Progenitor cell of endocrine pancreas (in vitro differentiated cells): Measurements from ENCODE around the gene SEMA6B. TPM values are rescaled to one million over a fixed set of nuclear protein-coding genes. Genes with fewer than 3 reads are reported as not detected.
A peak's percentile ranks its signal among the peaks of the same experiment; 100 is the strongest.

Experiments used
- DNase-seq: peaks from one replicate; pipeline ENCODE4 v3.0.0; 2021; ENCODE audit warnings: low spot score; ENCODE audit not compliant: unreplicated experiment
- H3K27ac Mint-ChIP-seq: 2 replicates; pipeline ENCODE4 v1.8.0; 2021; ENCODE audit warnings: mild to moderate bottlenecking, moderate library complexity, mixed read lengths
- H3K27me3 Mint-ChIP-seq: 2 replicates; pipeline ENCODE4 v1.8.0; 2021; ENCODE audit warnings: mixed read lengths
- H3K36me3 Mint-ChIP-seq: 2 replicates; pipeline ENCODE4 v1.8.0; 2022; ENCODE audit warnings: mixed read lengths; ENCODE audit not compliant: insufficient read depth
- H3K4me1 Mint-ChIP-seq: 2 replicates; pipeline ENCODE4 v1.8.0; 2021; ENCODE audit warnings: low read depth, mixed read lengths
- H3K4me3 Mint-ChIP-seq: 2 replicates; pipeline ENCODE4 v1.8.0; 2021; ENCODE audit warnings: low read depth, mild to moderate bottlenecking, moderate library complexity, mixed read lengths
- H3K9me3 Mint-ChIP-seq: 2 replicates; pipeline ENCODE4 v1.8.0; 2021; ENCODE audit warnings: low read depth, mixed read lengths
- CTCF ChIP-seq: fragments of 200-600 bp; sonication (generic); IDR thresholded peaks from one replicate; pipeline ENCODE4 v1.5.0; 2021; ENCODE audit warnings: antibody characterized with exemption, mild to moderate bottlenecking; ENCODE audit not compliant: unreplicated experiment
- total RNA-seq: library from RNA; stranded (reverse); gene quantifications from 2 replicates; pipeline ENCODE4 v1.2.1, GENCODE V29; 2021

Gene SEMA6B
- total RNA-seq, 1 donor from 2014 or later, result 26.6 TPM

GRCh38 chr19:4580021-4580901 is 20.8 kb upstream of the SEMA6B start:
- peaks cover 22% of the 10 kb centered on the region for H3K27me3 Mint-ChIP-seq
- no peak overlapping the region for H3K27ac Mint-ChIP-seq
- H3K4me3 Mint-ChIP-seq, result peak overlapping the region; percentile 74
- DNase-seq, result no peak
- peaks cover 4% of the 10 kb centered on the region for H3K4me1 Mint-ChIP-seq
- H3K9me3 Mint-ChIP-seq, result no peaks in the 10 kb centered on the region
- peak; percentile 44 for TF ChIP-seq CTCF
- H3K36me3 Mint-ChIP-seq, result no peaks in the 10 kb centered on the region

DNA sequence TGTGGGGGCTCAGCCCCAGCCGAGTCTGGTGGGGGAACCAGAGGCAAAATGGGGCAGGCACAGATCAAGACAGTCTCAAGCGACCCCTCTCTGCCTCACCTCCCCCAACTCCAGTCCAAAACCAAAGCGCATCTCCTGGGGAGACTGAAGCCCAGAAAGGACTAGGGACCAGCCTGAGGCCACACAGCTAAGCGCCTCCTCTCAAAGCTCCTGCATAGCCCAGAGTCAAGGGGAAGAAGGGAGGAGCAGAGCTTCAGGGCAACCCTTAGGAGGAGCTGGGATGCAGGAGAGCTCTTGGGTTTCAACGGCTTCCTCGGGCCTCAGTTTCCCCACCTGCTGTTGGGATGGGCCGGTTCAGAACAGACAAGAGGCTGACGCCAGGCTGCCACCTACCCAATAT is 19.9 kb upstream of the SEMA6B start:
- Mint-ChIP-seq H3K36me3 (no peaks in the 10 kb centered on the region), H3K27me3 (peaks cover 19% of the 10 kb centered on the region), H3K4me1 (peaks cover 4% of the 10 kb centered on the region), H3K27ac (no peak overlapping the region), H3K4me3 (peak overlapping the region; percentile 74), H3K9me3 (no peaks in the 10 kb centered on the region)
- no peak for DNase-seq
- TF ChIP-seq CTCF, result no peak

GRCh38 chr19:4578552-4579248 is 19.2 kb upstream of the SEMA6B start:
- H3K4me1 Mint-ChIP-seq, result peaks cover 4% of the 10 kb centered on the region
- no peaks in the 10 kb centered on the region for H3K9me3 Mint-ChIP-seq
- TF ChIP-seq CTCF, result no peak
- H3K4me3 Mint-ChIP-seq, result peak overlapping the region; percentile 35
- DNase-seq, result no peak
- peaks cover 19% of the 10 kb centered on the region for H3K27me3 Mint-ChIP-seq
- no peak overlapping the region for H3K27ac Mint-ChIP-seq
- H3K36me3 Mint-ChIP-seq, result no peaks in the 10 kb centered on the region

GRCh38 chr19:4577020-4577782 is 17.7 kb upstream of the SEMA6B start:
- no peak for DNase-seq
- Mint-ChIP-seq H3K9me3 (no peaks in the 10 kb centered on the region), H3K27me3 (peaks cover 12% of the 10 kb centered on the region), H3K27ac (no peak overlapping the region), H3K4me1 (peaks cover 2% of the 10 kb centered on the region), H3K4me3 (no peak overlapping the region), H3K36me3 (no peaks in the 10 kb centered on the region)
- no peak for TF ChIP-seq CTCF
